GM18520 (cell line): ENCODE measurements around the gene WWOX.

Experiments
- ATAC-seq: cut with Tn5 transposase; IDR thresholded peaks from one replicate; pipeline ENCODE4 v1.9.1; 2021; ENCODE audit not compliant: unreplicated experiment

The WWOX gene

DNA sequence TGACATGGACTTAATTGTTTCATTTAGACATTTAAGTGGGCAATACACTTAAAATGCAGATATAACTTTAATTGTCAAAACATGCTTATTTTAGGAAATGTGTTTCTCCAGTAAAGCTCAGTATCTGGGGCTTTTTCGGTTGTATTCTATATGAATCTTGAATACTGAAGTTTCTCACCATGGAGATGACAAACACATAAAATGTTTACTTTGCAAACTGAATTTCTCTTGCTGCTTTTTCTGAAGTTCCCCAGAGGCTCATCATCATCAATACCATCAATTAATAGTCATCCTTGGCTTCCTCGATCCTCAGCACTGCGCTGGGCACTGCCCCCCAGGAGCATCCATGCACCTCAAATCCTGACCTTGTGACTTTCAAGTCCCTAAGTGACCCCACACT lies 227.3 kb downstream of the WWOX start:
- ATAC-seq, result no peak

DNA sequence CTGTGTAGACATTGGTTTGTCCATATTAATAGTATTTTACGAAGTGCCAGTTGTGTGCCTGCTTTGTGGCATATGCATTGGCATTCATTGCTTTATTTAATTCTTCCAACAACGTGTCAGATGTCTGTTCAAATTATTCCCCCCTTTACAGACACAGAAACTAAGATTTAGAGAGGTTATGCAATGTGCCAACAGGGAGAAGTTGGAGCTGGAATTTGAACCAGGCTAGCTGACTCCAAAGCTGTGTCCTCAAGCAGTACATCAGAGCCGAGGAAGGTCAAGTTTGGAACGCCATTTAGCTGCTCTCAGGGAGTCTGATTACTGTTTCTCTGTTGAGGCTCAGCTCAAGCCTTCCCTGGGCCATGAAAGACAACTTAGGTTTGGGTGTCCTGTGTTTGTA lies 232.3 kb downstream of the WWOX start:
- ATAC-seq, result no peak

DNA sequence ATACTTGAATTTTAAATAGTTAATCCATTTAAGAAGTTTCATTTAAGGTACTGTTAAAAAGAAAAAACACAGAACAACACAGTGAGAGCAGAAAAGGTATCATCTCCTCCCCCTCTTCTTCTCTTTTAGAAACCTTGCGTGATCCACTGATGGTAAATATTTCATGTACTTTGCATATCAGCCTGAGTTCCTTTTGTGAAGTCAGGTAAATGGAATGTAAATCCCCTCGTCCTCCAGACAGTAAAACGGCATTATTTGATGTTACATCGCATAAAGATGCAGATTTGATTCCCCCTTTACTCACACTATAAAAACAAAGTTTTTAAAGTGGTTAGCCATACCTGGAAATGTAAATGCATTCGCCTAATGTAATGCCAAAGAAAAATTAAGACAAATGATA lies 234.4 kb downstream of the WWOX start:
- ATAC-seq, result no peak

DNA sequence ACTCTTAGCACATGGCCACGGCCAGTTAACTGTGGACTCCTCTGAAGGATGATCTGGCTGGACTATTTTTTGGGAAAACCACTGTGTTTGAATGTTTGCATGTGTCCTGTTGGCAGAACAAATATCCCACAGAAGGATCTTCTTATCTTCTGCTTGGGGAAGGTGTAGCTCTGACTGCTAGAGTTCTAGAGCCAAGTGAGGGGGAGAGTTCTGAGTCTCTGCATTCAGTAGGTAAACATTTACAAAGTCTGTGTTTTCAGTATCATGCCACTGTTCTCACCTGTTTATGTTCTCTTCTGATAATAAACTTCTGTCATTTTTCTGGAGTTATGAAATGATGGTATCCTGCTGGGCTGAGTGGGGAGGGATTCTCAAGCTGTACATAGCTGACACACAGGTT lies 241.1 kb downstream of the WWOX start:
- no peak for ATAC-seq

DNA sequence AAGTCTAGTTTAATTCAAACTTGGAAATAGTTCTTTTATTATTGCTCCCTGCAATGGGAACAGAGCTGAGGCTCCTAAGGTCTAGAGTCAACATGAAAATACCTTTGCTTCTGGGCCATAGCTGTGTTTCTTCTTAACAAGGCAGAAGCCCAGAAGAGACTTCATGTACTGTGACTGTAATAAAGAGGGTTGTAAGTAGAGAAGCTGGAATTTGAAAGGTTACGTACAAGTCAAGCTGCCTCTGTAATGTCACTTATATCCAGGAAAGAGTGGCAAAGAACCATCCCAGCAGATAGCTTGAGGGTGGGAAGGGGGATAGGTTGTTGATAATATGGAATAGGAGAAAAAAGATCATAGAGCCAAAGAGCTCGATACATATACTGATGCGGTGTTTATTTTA lies 248.6 kb downstream of the WWOX start:
- ATAC-seq, result no peak

DNA sequence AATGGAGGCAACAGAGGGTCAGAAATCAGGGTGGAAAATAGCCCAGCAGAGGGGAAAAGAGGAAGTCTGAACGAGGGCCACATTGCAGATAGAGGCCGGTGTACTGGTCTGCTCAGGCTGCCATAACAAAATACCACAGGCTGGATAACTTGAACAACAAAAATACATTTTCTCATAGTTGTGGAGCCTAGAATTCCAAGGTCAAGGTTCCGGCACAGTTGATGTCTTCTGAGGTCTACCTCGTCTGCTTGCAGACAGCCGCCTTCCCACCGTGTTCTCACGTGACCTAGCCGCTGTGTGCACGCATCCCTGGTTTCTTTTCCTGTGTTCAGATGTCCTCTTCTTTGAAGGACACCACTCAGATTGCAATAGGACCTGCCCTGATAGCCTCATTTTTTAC lies 249.4 kb downstream of the WWOX start:
- no peak for ATAC-seq

DNA sequence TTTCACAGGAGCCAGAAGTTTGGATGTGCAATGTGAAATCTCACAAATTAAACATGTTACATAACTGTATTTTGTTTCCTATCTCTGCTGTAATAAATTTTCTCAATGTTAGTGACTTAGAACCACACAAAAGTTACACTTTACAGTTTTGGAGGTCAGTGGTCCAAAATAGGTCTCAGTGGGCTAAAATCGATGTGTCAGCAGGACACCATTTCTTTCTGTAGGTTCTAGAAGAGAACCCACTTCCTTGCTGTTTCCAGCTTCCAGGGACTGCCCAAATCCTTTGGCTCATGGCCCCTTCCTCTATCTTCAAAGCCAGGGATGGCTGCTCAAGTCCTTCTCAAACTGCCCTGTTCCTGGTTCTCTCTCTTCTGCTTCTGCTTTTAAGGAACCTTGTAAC lies 252.7 kb downstream of the WWOX start:
- no peak for ATAC-seq

DNA sequence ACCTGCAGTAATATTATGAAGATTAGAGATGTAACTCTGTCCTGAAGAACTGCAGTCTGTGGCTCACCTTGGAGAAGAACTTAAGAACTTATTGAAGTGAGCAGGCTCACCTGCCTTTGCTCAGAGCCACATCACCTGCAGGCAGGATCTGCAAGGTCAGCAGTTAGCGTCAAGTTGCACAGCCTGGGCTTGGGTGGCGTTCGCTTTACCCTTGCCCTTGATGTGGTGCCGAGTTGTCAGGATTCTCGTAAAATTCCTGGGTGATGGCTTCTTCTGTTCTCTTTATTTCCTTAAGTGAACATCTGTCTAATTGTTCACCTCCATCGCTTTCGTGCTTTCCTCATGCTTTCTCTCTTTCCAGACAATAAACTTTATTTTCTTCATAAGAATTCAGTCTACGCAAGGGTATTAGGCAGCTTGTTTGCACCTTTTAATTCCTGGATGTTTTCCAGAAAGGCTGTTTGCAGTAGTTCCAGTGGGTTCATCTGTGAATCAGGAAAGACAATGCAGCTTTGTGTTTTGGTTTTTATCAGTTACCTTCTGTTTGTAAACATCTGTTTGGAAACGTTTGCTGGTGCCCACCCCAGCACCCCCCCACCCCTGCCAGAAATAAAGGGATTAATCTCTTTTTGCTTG lies 254.3 kb downstream of the WWOX start:
- no peak for ATAC-seq

DNA sequence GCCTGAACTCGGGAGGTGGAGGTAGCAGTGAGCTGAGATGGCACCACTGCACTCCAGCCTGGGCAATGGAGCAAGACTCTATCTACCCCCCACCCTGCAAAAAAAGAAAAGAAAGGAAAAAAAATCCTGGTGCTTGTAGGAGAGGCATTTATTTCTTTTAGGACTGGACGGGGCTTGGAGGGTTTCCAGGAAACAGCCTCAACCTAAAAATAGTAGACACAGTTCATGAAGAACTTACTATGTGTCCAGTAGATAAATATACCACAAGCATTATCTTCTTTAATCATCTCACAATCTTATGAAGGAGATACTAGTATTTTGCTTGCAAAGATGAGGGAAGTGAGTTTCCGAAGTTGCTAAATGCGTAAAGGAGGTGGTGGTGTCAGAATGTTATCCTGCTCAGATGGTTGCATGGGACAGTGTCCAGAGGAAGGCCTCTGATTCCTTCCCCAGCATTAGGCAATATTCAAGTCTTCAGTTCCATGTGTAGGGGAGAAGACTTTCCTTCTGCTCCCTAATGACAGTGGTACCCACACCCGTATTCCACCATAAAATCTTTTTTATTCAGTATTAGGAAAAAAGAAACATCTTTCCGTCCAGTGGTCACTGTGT lies 263.2 kb downstream of the WWOX start:
- no peak for ATAC-seq

DNA sequence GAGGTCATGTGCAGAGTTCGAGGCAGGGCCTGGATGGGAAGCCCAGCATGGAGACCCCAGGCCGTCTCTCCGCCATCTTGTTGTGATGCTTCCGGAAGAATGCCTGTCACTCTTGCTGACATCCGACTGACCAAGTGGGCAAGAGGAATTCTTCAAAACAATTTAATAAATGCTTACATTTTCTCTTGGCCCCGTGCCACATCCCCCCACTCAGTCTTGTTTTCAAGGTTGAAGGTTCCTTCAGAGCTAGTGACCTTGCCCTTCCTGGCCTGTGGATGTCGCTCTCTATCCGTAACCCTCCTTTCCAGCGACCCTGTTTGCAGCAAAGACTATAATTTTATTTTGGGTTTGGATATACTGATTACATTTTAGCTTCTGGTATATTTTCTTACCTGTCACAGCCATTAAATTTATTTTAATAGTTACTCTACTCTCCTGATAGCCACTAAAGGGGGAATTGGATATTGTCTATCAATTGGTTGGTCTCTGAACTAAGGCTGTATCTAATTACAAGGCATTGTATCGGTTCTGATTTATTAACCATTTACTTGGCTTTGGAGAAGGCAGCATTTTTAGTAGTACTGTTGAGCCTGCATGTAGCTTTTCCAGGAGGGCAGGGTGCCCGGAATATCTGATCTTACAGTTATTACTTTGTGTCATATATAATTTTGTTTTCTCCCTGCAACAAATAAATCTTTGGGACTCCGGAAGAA lies 264.5 kb downstream of the WWOX start:
- no peak for ATAC-seq

DNA sequence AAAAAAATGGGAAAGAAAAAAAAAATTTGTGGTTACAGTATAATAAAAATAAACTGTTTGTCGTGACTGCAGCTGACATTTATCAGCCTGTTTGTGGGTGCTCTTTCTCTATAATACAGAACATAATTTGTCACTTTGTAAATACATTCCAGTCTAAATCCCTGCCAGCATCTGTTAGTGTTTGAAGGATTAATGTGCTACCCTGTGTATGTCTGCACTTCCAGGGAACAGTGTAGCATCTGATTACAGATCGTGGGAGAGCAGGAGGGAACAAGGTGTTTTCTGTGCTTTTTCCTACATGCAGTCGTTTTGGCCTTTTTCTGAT lies 265.1 kb downstream of the WWOX start:
- no peak for ATAC-seq

DNA sequence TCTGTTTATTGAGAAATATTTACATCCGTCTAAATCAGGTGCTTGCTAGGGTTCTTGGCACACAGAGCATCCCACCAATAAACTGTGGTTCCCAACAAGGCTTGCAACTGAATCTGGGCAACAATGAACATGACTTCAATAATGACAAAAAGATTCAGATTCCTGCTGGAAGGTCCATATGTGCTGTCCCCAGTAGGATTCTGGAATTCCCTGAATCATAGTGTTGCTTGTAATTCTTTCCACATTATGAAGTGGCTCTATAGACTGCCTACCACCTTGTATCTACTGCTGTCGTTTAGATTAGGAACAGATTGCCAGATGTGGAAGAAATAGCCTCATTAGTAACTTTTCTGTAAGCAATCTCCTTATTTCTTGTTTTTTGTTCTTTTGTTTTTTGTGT lies 265.9 kb downstream of the WWOX start:
- no peak for ATAC-seq

DNA sequence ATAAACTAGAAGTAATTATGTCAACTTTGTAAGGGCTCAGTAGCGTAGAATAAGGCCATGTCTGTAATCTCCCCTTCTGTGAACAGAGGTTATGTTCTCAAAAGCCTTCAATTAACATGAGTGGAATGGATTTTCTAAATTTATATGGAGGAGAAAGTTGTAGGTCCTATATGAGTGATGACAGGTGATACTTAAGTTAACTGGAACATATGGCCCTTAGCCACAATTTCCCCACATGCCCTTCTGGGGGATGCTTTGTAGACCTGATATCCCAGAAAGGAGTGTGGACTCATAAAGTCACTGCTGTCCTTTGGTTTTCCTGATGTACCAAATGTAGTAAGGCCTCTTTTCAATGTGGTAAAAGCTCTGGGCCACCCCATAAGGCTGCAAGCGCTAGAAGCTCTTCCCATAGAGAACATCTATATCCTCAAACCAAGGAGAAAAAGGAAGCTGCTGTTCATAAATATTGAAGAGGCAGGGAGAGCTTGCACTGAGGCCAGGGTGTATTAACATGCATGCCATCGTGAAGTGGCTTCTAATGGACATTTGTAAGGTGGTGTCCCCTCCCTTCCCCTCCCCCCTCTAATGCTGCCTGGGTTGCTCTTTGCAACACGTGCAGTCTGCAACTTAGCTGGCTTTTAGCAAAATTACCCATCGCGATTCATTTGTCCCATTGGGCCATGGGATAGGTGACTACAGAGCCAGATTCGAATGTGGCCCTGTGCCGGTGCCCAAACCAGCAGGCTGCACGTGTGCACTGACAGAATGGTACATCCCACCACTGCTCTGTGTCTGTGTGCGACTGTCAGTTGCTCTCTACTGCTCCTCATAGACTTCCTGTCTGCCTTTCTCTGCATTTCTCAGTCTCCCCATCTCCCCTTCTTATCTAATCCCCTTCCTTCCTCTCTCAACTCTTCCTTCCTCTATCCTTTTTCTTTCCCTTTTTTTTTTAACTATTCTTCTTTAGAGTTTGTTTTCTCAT lies 269.0 kb downstream of the WWOX start:
- ATAC-seq, result no peak

DNA sequence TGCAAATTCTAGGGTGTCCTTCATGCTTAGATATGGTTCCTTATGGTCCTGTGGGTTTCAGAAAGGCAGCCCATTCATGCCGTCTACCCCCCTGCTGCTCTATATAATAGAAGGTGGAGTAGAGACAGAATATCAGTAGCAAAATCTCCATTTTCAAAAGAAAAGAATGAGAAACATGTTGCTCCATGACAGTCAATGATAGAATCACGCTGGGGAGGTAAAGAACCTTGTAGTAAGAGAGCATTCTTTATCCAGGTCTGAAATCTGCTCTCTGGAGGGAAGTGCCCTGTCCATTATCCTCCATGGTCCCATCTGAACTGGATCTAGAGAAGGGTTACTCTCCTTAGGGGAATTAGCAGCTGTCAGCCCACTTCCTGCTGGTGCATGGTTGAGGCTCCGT lies 272.8 kb downstream of the WWOX start:
- ATAC-seq, result no peak

DNA sequence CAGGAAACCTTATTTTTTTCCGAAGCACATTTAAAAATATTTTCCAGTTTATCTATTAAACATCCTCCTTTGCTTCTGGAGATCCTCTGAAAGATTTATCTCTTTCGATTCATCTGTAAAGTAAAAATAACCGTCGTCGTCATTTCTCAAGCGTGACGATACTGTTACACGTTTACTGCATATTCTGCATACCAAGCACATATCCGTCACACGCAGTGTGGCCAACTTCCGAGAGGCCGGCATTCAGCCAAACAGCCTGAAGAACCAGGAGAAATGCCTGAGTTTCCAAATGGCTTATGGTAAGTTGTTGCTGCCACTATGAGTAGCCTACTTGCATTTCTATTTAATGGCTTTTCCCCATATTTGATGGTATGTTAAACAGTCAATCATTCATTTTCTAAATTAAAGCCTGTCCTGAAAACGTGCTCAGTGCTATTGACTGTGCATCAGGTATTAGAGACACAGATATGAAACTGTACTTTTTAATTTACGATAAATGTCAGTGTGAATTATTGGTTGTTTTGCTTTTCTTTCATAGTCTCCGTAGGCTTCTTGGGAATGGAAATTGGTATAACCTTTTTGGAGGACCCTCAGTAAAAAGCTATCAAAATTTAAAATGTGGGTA lies 275.7 kb downstream of the WWOX start:
- no peak for ATAC-seq

DNA sequence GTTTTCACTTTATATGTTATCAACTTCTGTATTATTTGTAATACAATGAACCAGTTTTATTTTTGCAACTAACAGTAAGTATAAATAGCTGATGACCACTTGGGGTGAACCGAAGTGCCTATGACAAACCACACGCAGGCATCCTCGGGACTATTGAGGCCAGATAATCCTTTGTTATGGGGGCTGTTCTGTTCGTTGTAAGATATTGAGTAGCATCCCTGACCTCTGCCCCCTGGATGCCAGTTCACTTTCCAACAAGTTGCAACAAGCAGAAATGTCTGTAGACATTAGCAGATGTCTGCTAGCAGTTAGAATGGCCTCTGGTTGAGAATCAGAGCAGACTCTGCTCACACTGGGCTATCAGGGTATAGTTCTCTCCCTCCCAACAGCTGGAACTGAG lies 277.0 kb downstream of the WWOX start:
- no peak for ATAC-seq

DNA sequence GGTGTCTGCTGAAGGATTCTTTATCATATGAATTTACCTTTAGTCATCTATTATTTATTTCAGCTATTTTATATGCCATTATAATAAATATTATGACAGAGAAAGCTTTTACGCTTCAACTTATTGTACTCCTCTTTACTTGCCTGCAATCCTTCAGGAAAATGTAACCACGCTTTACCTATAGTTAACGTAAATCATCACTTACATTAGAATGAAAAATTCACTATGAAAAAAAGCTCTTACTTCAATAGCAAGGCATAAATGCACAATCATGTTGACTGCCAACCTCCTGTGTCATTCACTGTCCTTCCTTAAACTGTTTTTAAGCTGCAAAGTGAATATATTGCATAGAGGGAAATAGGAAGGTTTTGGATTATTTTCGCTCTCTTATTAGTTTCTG lies 277.9 kb downstream of the WWOX start:
- no peak for ATAC-seq

DNA sequence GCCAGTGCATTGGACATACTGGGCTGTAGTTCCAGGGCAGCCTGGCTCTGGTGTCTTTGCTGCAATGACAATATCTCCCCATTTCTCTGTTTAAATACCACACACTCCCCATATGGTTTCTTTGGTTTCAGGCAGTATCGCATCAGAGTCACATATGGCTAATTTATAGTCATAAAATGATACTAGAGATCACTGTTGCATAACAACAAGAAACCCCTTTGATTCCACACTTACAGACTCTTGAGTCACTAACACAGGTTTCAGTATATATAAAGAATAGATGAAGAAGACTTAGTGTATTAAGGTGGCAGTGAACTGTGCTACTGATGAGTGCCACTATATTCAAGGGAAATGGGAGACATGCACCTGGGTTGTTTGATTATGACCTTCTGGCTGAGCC lies 281.6 kb downstream of the WWOX start:
- no peak for ATAC-seq

DNA sequence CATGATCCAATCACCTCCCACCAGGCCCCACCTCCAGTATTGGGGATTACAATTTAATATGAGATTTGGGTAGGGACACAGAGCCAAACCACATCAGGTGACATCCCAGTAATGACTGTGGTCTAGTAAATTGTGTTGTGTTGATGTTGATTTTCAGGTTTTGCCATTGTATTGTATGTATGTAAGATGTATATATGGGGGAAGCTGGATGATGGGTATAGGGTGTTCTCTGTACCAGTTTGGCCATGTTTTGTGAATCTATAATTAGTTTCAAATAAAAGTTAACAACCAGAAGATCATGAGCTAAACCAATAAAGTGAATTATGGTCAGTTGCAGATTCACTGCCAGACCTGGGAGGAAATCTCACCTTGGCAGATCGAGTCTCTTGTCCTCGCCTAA lies 283.7 kb downstream of the WWOX start:
- ATAC-seq, result no peak

DNA sequence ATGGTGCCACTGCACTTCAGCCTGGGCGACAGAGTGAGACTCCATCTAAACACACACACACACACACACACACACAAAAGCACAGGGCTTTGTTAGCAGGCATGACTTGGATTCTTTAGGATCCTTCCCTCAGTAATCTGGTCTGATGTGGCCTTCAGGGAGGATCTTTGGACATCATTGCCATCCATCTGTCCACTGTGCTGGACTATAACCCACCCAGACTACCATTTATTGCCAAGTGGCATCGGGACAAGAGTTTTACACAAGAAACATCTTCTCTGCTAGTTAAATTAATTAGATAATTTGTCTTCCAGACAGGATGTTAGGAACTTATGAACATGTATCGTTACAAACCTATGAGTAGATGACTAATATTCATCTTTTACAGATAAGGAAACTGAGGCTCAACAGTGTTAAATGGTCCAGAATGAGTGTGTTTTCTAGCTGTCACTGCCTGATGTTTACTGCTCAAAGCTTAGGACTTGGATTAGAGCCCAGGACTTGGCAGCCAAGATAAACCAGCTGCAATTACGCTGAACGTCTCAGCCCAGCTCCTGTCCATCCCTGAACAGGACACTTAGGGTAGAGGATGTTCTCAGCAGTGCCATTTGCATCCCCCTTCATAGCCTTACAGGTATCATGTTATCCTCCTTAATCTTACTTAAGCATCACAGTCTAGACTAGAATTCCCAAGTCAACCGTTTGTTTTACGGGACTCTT lies 285.8 kb downstream of the WWOX start:
- ATAC-seq, result no peak
